ENCODE measurements around the gene RNF213.

GRCh38 chr17:80318166-80318565, 57.5 kb downstream of the RNF213 start:
- TF ChIP-seq CTCF (IDR thresholded peaks at IDR 0.05) (no peak), POLR2AphosphoS5 (IDR thresholded peaks at IDR 0.05) (no peak)
